B cell (primary cell): Measurements from ENCODE around the gene SPRY1. TPM values are rescaled to one million over a fixed set of nuclear protein-coding genes. Genes with fewer than 3 reads are reported as not detected.

Source experiments
- ATAC-seq: fragments of 200-7000 bp; cut with Tn5 transposase; one replicate; pipeline ENCODE4 v1.10.0; 2021; ENCODE audit warnings: low read depth, mild to moderate bottlenecking, moderate number of reproducible peaks, moderate library complexity
- CTCF ChIA-PET: fragments of 350-600 bp; sonication (Branson Sonifier 250); formaldehyde crosslinking; loops from one replicate; lab custom pipeline; 2021; ENCODE audit warnings: antibody characterized with exemption, inconsistent platforms; lab: Charles Lee
- POLR2A ChIA-PET: fragments of 350-600 bp; sonication (Branson Sonifier 250); formaldehyde crosslinking; loops from one replicate; lab custom pipeline; 2021; ENCODE audit warnings: antibody characterized with exemption; lab: Charles Lee
- DNase-seq: peaks from one replicate; pipeline ENCODE4 v3.0.0; 2013
- H2AFZ ChIP-seq: 2 replicates; pipeline ENCODE4 v1.6.1; 2012; ENCODE audit warnings: mild to moderate bottlenecking, low read depth, low read length; ENCODE audit not compliant: insufficient read depth, poor library complexity, severe bottlenecking
- H3K27ac ChIP-seq, 2 donors: 1 replicate in 1 of 2; 2 replicates in 1 of 2; pipeline ENCODE4 v1.5.1; 2012 to 2013; ENCODE audit warnings: low read length in 2 of 2, mild to moderate bottlenecking in 2 of 2, moderate library complexity in 1 of 2
- H3K27me3 ChIP-seq, 4 experiments: fragments of 200-600 bp in 1 of 4; sonication (generic) in 1 of 4; replicated peaks in 1 of 4; 1 replicate in 2 of 4; 2 replicates in 2 of 4; pipeline versions ENCODE4 v1.6.1 to v1.7.0; 2013 to 2016; ENCODE audit warnings: low read length in 3 of 4, mild to moderate bottlenecking in 2 of 4, mixed read lengths in 1 of 4, moderate library complexity in 1 of 4; ENCODE audit not compliant: insufficient read depth in 4 of 4, control insufficient read depth in 3 of 4; ENCODE audit errors: control extremely low read depth in 1 of 4
- H3K36me3 ChIP-seq, 2 experiments: replicated peaks in 1 of 2; 1 replicate in 1 of 2; 2 replicates in 1 of 2; pipeline versions ENCODE4 v1.6.1 to v1.7.1; 2013; ENCODE audit warnings: low read length in 1 of 2; ENCODE audit not compliant: insufficient read depth in 2 of 2, control insufficient read depth in 1 of 2; ENCODE audit errors: control extremely low read depth in 1 of 2, extremely low read depth in 1 of 2
- H3K4me1 ChIP-seq, 2 donors: fragments of 200-600 bp in 1 of 2; sonication (generic) in 1 of 2; 1 replicate in 1 of 2; 2 replicates in 1 of 2; pipeline versions ENCODE4 v1.5.1 to v1.6.1; 2013 to 2017; ENCODE audit warnings: low read length in 2 of 2; ENCODE audit not compliant: control insufficient read depth in 2 of 2, insufficient read depth in 2 of 2
- H3K4me2 ChIP-seq: replicated peaks from 2 replicates; pipeline ENCODE3; 2012; ENCODE audit warnings: mild to moderate bottlenecking, low read depth, low read length; ENCODE audit not compliant: poor library complexity, severe bottlenecking
- H3K4me3 ChIP-seq, 5 experiments: fragments of 200-600 bp in 1 of 5; sonication (generic) in 1 of 5; 1 replicate in 3 of 5; 2 replicates in 2 of 5; pipeline versions ENCODE4 v1.5.1 to v1.7.0; 2011 to 2016; ENCODE audit warnings: low read length in 4 of 5, mild to moderate bottlenecking in 4 of 5, low read depth in 2 of 5, control low read depth in 1 of 5, moderate library complexity in 1 of 5; ENCODE audit not compliant: insufficient read depth in 1 of 5; ENCODE audit errors: control extremely low read depth in 1 of 5, extremely low read depth in 1 of 5
- H3K79me2 ChIP-seq: fragments of 200-600 bp; sonication (generic); one replicate; pipeline ENCODE4 v1.6.0; 2016; ENCODE audit warnings: low read length; ENCODE audit not compliant: control insufficient read depth, insufficient read depth
- H3K9ac ChIP-seq: fragments of 200-600 bp; sonication (generic); 2 replicates; pipeline ENCODE4 v1.6.1; 2017; ENCODE audit warnings: mild to moderate bottlenecking, low read length, moderate library complexity
- H3K9me3 ChIP-seq, 3 donors: one replicate each; pipeline versions ENCODE4 v1.6.1 to v1.7.1; 2013; ENCODE audit warnings: low read length in 2 of 3; ENCODE audit not compliant: control insufficient read depth in 2 of 3, insufficient read depth in 1 of 3; ENCODE audit errors: control extremely low read depth in 1 of 3
- H4K20me1 ChIP-seq: 2 replicates; pipeline ENCODE4 v1.6.0; 2012; ENCODE audit warnings: mild to moderate bottlenecking, low read length; ENCODE audit not compliant: insufficient read depth, control insufficient read depth, poor library complexity, severe bottlenecking
- H3K27ac Mint-ChIP-seq: one replicate; pipeline ENCODE4 v1.8.0; 2021; ENCODE audit warnings: mixed read lengths
- H3K27me3 Mint-ChIP-seq: one replicate; pipeline ENCODE4 v1.8.0; 2021; ENCODE audit warnings: mixed read lengths
- H3K4me1 Mint-ChIP-seq: one replicate; pipeline ENCODE4 v1.8.0; 2021; ENCODE audit warnings: mixed read lengths
- H3K4me3 Mint-ChIP-seq: one replicate; pipeline ENCODE4 v1.8.0; 2021; ENCODE audit warnings: mixed read lengths
- H3K9me3 Mint-ChIP-seq: one replicate; pipeline ENCODE4 v1.8.0; 2022; ENCODE audit warnings: mixed read lengths; ENCODE audit not compliant: insufficient read depth
- CTCF ChIP-seq: fragments of 200-600 bp; IDR thresholded peaks from one replicate; pipeline ENCODE4 v1.8.0; 2022; ENCODE audit warnings: antibody characterized with exemption, mild to moderate bottlenecking
- EZH2 ChIP-seq: IDR thresholded peaks from 2 replicates; pipeline ENCODE4 v1.6.1; 2012; ENCODE audit warnings: borderline replicate concordance, low read depth, mild to moderate bottlenecking, moderate library complexity, low read length; ENCODE audit not compliant: insufficient read depth, poor library complexity, severe bottlenecking
- WGBS: methylation state at CpG from one replicate; pipeline ENCODE4 v1.1.5; 2013; ENCODE audit warnings: missing lambda C conversion rate; ENCODE audit not compliant: insufficient coverage; 5-methylcytosine and 5-hydroxymethylcytosine counted together
- intact Hi-C: fragments of 100-400 bp; cut with micrococcal nuclease; formaldehyde crosslinking; loops from one replicate; pipeline ENCODE4 v1.10.0; 2022
- polyA plus RNA-seq: library from polyadenylated mRNA; depleted of rRNA; stranded (reverse); fragments of >200 nt; gene quantifications from 2 replicates; pipeline ENCODE4 v1.2.3, GENCODE V29; 2012
- total RNA-seq, 2 donors: library from RNA; stranded (reverse); fragments of 120-200 nt in 1 of 2; gene quantifications; 1 replicate in 1 of 2; 2 replicates in 1 of 2; pipeline versions ENCODE4 v1.2.3 to v1.2.4, GENCODE V29; 2013 to 2022

Gene SPRY1
- total and polyA plus RNA-seq, 2 donors (not counting 1 experiment from before 2014, with no cell fraction given), result 4.7 to 6.9 TPM

- POLR2A ChIA-PET, result no interaction called here
- Histone ChIP-seq H3K4me2 (no peak overlapping the region), H3K4me1 (peaks cover 9 to 10% of the 10 kb centered on the region in 2 donors), H2AFZ (no peak overlapping the region), H3K36me3 (no peaks in the 10 kb centered on the region), H3K9ac (no peak overlapping the region), H3K9me3 (peaks cover 0 to 16% (median 0%) of the 10 kb centered on the region in 3 donors), H3K27ac (no peak overlapping the region), H4K20me1 (no peaks in the 10 kb centered on the region), H3K27me3 (no peaks in the 10 kb centered on the region), H3K79me2 (no peaks in the 10 kb centered on the region), H3K4me3 (no peak overlapping the region)
- H3K4me3 Mint-ChIP-seq, result no peak overlapping the region
- DNase-seq (no peak), ATAC-seq (no peak)
- H3K4me1 Mint-ChIP-seq, result peaks cover 10% of the 10 kb centered on the region
- no peaks in the 10 kb centered on the region for H3K27me3 Mint-ChIP-seq
- no peak overlapping the region for H3K27ac Mint-ChIP-seq
- intact Hi-C loops, result no loop called here
- TF ChIP-seq EZH2, result no peak
- no peak for TF ChIP-seq CTCF
- CTCF ChIA-PET, result interaction anchor here (1.2 kb wide), 1 partner anchor 126 kb away, joined by 3 read pairs; no protein-coding TSS in a partner anchor
- no peaks in the 10 kb centered on the region for H3K9me3 Mint-ChIP-seq
- 17% methylated on average over 1 of the region's 3 CpGs for WGBS
These were observed 41.4 kb downstream of the SPRY1 start for GRCh38 chr4:123438031-123438430.

- peak overlapping the region; percentile 13 to 57 (median 41) for H3K4me3 ChIP-seq
These were observed 47.0 kb downstream of the SPRY1 start for GRCh38 chr4:123443401-123444289.

More at GRCh38 chr4:123443401-123444289, 47.0 kb downstream of the SPRY1 start:
- Histone ChIP-seq H3K9ac (peak overlapping the region; percentile 56), H3K4me1 (peaks cover 48% of the 10 kb centered on the region in 2 donors), H3K4me2 (peak overlapping the region; percentile 72), H2AFZ (no peak overlapping the region), H3K36me3 (no peaks in the 10 kb centered on the region), H4K20me1 (no peaks in the 10 kb centered on the region), H3K27me3 (no peaks in the 10 kb centered on the region), H3K27ac (peak overlapping the region; percentile 66 to 96), H3K79me2 (no peaks in the 10 kb centered on the region), H3K9me3 (no peaks in the 10 kb centered on the region)
- peaks cover 33% of the 10 kb centered on the region for H3K4me1 Mint-ChIP-seq
- no peak for TF ChIP-seq CTCF
- no peak for TF ChIP-seq EZH2
- CTCF ChIA-PET, result interaction anchor here (1.0 to 1.5 kb wide), 3 partner anchors 9 to 120 kb away, joined by 4 to 6 read pairs (median 4); partner anchors contain the start of gene SPRY1
- H3K27ac Mint-ChIP-seq, result peak overlapping the region; percentile 83
- no peaks in the 10 kb centered on the region for H3K9me3 Mint-ChIP-seq
- H3K27me3 Mint-ChIP-seq, result no peaks in the 10 kb centered on the region
- no CpG with 5 or more reads among the region's 5 CpGs for WGBS
- ATAC-seq, result peak; percentile 63
- POLR2A ChIA-PET, result interaction anchor here (1.3 kb wide), 1 partner anchor 45 kb away, joined by 3 read pairs; no protein-coding TSS in a partner anchor
- peak overlapping the region; percentile 80 for H3K4me3 Mint-ChIP-seq
- peak; percentile 74 for DNase-seq
- intact Hi-C loops, result loop anchor here (1.0 to 10.0 kb wide), 2 partner anchors 45 to 61 kb away; no protein-coding TSS in a partner anchor
